Parathyroid adenoma (tissue), 2 donors: Measurements from ENCODE around the gene DNAAF5.

ENCODE experiments used
- H2AFZ ChIP-seq: fragments of 300-600 bp; sonication (generic); one replicate; pipeline ENCODE4 v1.7.0; 2017; ENCODE audit warnings: antibody characterized with exemption, mild to moderate bottlenecking
- H3K27ac ChIP-seq: fragments of 300-600 bp; sonication (generic); one replicate; pipeline ENCODE4 v1.7.0; 2017
- H3K27me3 ChIP-seq: fragments of 300-600 bp; sonication (generic); one replicate; pipeline ENCODE4 v1.7.0; 2017; ENCODE audit warnings: low read length; ENCODE audit not compliant: control insufficient read depth, insufficient read depth
- H3K36me3 ChIP-seq: fragments of 300-600 bp; sonication (generic); one replicate; pipeline ENCODE4 v1.7.0; 2017; ENCODE audit warnings: low read length; ENCODE audit not compliant: control insufficient read depth, insufficient read depth
- H3K4me1 ChIP-seq: fragments of 300-600 bp; sonication (generic); one replicate; pipeline ENCODE4 v1.7.0; 2017; ENCODE audit warnings: control low read depth
- H3K4me2 ChIP-seq: fragments of 300-600 bp; sonication (generic); one replicate; pipeline ENCODE4 v1.7.0; 2017; ENCODE audit warnings: low read length
- H3K4me3 ChIP-seq: fragments of 300-600 bp; sonication (generic); one replicate; pipeline ENCODE4 v1.7.0; 2017; ENCODE audit warnings: low read depth, low read length
- H3K79me2 ChIP-seq: fragments of 300-600 bp; sonication (generic); one replicate; pipeline ENCODE4 v1.7.0; 2017; ENCODE audit warnings: control low read depth
- H3K9ac ChIP-seq: fragments of 300-600 bp; sonication (generic); one replicate; pipeline ENCODE4 v1.7.0; 2017; ENCODE audit warnings: mild to moderate bottlenecking
- H3K9me3 ChIP-seq: fragments of 300-600 bp; sonication (generic); one replicate; pipeline ENCODE4 v1.7.0; 2017; ENCODE audit warnings: low read length; ENCODE audit not compliant: control insufficient read depth
- TF ChIP-seq, protein P1 (sequence below): fragments of 300-600 bp; sonication (generic); IDR thresholded peaks from one replicate; pipeline ENCODE4 v1.7.0; 2017; ENCODE audit warnings: antibody characterized with exemption, mild to moderate bottlenecking
- donor health status: primary hyperparathyroidism.

DNAAF5 gene

DNA sequence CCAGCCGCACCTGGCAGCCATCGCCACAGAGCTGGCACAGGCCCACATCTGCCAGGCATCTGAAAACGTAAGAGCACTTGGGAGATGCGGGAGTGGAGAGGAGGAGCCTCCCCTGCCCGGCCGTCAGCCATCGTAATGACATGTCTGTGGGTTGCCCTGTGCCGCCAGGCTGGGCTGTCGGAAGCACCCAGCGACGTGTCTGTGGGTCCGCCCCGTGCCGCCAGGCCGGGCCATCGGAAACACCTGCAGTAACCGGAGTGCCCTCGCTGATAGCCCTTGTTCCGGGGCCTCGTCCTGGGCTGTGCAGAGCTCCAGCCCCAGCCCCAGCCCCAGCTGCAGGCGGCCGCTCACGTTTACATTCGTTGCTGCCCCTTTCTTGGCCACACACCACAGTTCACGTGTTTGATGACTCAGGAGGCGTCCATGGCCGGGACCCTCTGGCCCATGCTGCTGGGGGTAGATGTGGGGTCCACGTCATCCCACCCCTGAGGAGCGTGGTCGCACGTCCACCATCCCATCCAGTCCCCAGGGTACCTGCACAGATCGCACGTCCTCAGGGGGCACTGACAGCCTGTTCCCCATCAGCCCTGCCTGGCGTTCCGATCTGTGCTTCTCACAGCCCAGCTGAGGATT is 30.5 kb downstream of the DNAAF5 start:
- H3K9me3 ChIP-seq: no peaks in the 10 kb centered on the region
- H3K36me3 ChIP-seq: no peaks in the 10 kb centered on the region
- peaks cover 8% of the 10 kb centered on the region for H3K79me2 ChIP-seq
- H2AFZ ChIP-seq: no peak overlapping the region
- H3K4me3 ChIP-seq: no peak overlapping the region
- TF ChIP-seq, protein P1, sequence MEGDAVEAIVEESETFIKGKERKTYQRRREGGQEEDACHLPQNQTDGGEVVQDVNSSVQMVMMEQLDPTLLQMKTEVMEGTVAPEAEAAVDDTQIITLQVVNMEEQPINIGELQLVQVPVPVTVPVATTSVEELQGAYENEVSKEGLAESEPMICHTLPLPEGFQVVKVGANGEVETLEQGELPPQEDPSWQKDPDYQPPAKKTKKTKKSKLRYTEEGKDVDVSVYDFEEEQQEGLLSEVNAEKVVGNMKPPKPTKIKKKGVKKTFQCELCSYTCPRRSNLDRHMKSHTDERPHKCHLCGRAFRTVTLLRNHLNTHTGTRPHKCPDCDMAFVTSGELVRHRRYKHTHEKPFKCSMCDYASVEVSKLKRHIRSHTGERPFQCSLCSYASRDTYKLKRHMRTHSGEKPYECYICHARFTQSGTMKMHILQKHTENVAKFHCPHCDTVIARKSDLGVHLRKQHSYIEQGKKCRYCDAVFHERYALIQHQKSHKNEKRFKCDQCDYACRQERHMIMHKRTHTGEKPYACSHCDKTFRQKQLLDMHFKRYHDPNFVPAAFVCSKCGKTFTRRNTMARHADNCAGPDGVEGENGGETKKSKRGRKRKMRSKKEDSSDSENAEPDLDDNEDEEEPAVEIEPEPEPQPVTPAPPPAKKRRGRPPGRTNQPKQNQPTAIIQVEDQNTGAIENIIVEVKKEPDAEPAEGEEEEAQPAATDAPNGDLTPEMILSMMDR: no peak
- H3K4me1 ChIP-seq: no peaks in the 10 kb centered on the region
- no peak overlapping the region for H3K27ac ChIP-seq
- no peak overlapping the region for H3K9ac ChIP-seq
- H3K4me2 ChIP-seq: no peak overlapping the region
- no peaks in the 10 kb centered on the region for H3K27me3 ChIP-seq

DNA sequence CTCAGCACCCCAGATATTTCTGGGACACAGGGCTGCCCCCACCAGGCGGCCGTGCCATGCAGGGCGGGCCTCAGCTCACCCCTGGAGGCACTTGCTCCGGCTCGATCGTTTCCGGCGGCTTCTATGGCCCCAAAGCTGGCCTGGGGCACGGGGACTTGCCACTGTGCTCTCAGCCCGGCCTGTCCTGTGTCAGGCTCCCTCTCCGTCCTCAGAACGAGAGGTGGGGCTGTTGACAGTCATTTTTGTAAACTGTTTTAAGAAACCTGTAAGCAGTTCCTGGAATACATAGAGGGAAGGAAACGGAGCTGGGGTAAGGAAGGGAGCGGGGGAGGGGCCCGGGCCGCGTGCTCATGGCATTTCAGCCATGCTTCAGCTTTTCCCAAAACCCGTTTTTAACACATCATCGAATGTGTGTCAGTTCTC is 31.3 kb downstream of the DNAAF5 start:
- peaks cover 4% of the 10 kb centered on the region for H3K79me2 ChIP-seq
- H3K27me3 ChIP-seq: no peaks in the 10 kb centered on the region
- no peak overlapping the region for H3K27ac ChIP-seq
- H3K9ac ChIP-seq: no peak overlapping the region
- no peak overlapping the region for H3K4me3 ChIP-seq
- no peak overlapping the region for H2AFZ ChIP-seq
- no peaks in the 10 kb centered on the region for H3K9me3 ChIP-seq
- TF ChIP-seq, protein P1: no peak
- H3K4me1 ChIP-seq: no peaks in the 10 kb centered on the region
- no peak overlapping the region for H3K4me2 ChIP-seq
- no peaks in the 10 kb centered on the region for H3K36me3 ChIP-seq

DNA sequence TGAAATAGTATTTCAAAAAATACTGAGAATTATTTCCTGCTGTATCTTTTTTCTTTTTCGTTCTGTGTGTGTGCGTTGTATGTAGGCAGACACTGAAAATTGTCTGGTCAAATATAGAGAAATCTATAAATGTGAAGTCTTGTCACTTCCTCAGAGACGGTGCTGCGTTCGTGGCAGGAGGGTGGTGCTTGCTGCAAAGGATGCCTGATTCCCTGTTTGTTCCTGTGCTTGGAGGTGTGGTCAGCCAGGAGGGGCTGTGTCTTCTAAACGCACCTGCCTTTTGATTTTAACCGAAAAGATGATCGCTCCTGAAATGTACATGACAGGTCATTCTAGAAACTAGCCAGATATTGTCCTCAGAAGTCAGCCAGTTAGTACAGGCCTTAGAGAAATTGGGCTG is 33.1 kb downstream of the DNAAF5 start:
- Histone ChIP-seq H3K9me3 (no peaks in the 10 kb centered on the region), H3K79me2 (peaks cover 4% of the 10 kb centered on the region), H3K9ac (no peak overlapping the region), H3K36me3 (no peaks in the 10 kb centered on the region), H3K4me2 (no peak overlapping the region), H3K27me3 (no peaks in the 10 kb centered on the region), H3K4me1 (no peaks in the 10 kb centered on the region), H3K27ac (no peak overlapping the region), H2AFZ (no peak overlapping the region), H3K4me3 (no peak overlapping the region)
- TF ChIP-seq, protein P1: no peak

- no peak overlapping the region for H3K4me3 ChIP-seq
- H2AFZ ChIP-seq: no peak overlapping the region
- no peaks in the 10 kb centered on the region for H3K36me3 ChIP-seq
- no peaks in the 10 kb centered on the region for H3K4me1 ChIP-seq
- no peaks in the 10 kb centered on the region for H3K27me3 ChIP-seq
- no peak overlapping the region for H3K4me2 ChIP-seq
- no peaks in the 10 kb centered on the region for H3K9me3 ChIP-seq
- TF ChIP-seq, protein P1: no peak
- no peak overlapping the region for H3K27ac ChIP-seq
- H3K9ac ChIP-seq: no peak overlapping the region
- peaks cover 2% of the 10 kb centered on the region for H3K79me2 ChIP-seq
These were observed 33.5 kb downstream of the DNAAF5 start for GRCh38 chr7:760006-760405.

DNA sequence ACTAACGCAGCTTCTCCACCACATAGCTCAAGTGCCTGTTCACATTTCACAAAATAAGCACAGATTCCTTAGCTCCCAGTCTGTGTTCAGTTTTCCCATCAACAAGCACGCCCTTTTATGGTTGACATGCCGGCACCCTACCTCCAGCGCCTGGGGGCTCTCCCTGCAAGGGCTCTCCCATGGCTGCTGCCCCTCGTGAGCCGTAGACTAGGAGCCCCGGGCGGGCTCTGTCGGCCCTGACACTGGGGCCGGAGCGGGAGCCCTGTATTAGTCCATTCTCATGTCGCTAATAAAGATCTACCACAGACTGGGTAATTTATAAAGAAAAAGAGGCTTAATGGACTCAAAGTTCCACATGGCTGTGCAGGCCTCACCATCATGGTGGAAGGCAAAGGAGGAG is 34.6 kb downstream of the DNAAF5 start:
- Histone ChIP-seq H3K4me2 (no peak overlapping the region), H3K9ac (no peak overlapping the region), H3K4me3 (no peak overlapping the region), H3K36me3 (no peaks in the 10 kb centered on the region), H3K79me2 (peaks cover 2% of the 10 kb centered on the region), H3K4me1 (no peaks in the 10 kb centered on the region), H2AFZ (no peak overlapping the region), H3K27ac (no peak overlapping the region), H3K27me3 (no peaks in the 10 kb centered on the region), H3K9me3 (no peaks in the 10 kb centered on the region)
- TF ChIP-seq, protein P1: no peak
